ENCODE data around the gene FGF14. TPM values are rescaled to one million over a fixed set of nuclear protein-coding genes. Genes with fewer than 3 reads are reported as not detected.

The FGF14 gene
- total and polyA plus RNA-seq, 2 donors (not counting 3 experiments of a cell fraction or from before 2014, with no cell fraction given): not detected

DNA sequence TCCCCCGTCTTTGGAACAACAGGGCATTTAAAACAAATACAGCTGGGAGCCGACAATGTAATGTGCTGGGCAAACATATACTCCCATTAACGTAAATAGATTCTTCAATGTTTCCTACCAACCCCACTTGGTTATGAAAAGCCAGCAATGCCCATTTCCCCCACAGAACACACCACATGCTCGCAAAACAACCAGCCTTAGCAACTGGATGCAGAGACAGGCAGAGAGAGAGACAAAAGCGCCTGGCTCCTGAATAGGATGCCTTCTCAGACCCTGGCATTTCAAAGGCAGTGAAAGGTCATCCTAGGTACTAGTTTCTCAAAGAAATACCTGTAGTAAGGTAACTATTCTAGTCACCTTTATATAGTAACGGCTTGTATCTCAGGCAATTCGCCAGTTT lies 486.5 kb downstream of the FGF14 start:
- intact Hi-C loops (cut with micrococcal nuclease): loop anchor here (5.0 kb wide), 1 partner anchor 403 kb away; no protein-coding TSS in a partner anchor
- Histone ChIP-seq H3K9me1 (replicated peaks; ENCODE audit: control insufficient read depth, extremely low read depth, insufficient read depth, low read length) (no peaks in the 10 kb centered on the region), H3K36me3 (ENCODE audit: control insufficient read depth in 2 of 2, extremely low read depth in 1 of 2, insufficient read depth in 2 of 2, low read length in 2 of 2) (no peaks in the 10 kb centered on the region), H3K79me2 (ENCODE audit: control insufficient read depth, insufficient read depth, low read length) (no peaks in the 10 kb centered on the region), H3K27ac (ENCODE audit: insufficient read depth, low read depth, low read length) (no peak overlapping the region), H3K4me3 (replicated peaks in 1 of 3; ENCODE audit: insufficient read depth in 1 of 3, low read depth in 1 of 3, low read length in 3 of 3) (no peak overlapping the region), H3K4me2 (ENCODE audit: insufficient read depth, low read length) (no peak overlapping the region), H3K27me3 (ENCODE audit: control insufficient read depth in 2 of 2, insufficient read depth in 2 of 2, low read length in 2 of 2) (peaks cover 33 to 60% of the 10 kb centered on the region in 2 experiments), H3K9ac (replicated peaks; ENCODE audit: extremely low read depth, insufficient read depth, low read length) (no peak overlapping the region), H4K20me1 (replicated peaks; ENCODE audit: control insufficient read depth, extremely low read depth, insufficient read depth, low read length) (no peaks in the 10 kb centered on the region), H3K4me1 (ENCODE audit: control insufficient read depth, extremely low read depth, insufficient read depth, low read length) (no peaks in the 10 kb centered on the region), H2AFZ (ENCODE audit: low read depth, low read length) (no peak overlapping the region), H3K9me3 (replicated peaks; ENCODE audit: control insufficient read depth, insufficient read depth, low read length) (no peaks in the 10 kb centered on the region)
- TF ChIP-seq POLR2AphosphoS5 (IDR thresholded peaks at IDR 0.05; ENCODE audit: insufficient read depth, low read depth, low read length) (no peak), MYC (IDR thresholded peaks at IDR 0.05; ENCODE audit: low read depth, low read length) (no peak), JUN (IDR thresholded peaks at IDR 0.05; ENCODE audit: borderline replicate concordance, insufficient read depth, insufficient read length, low read depth) (no peak), POLR2A (IDR thresholded peaks at IDR 0.05; ENCODE audit: low read depth, low read length) (no peak), FOS (IDR thresholded peaks at IDR 0.05; ENCODE audit: borderline replicate concordance, insufficient read depth, low read length) (no peak), EZH2 (IDR thresholded peaks at IDR 0.05; ENCODE audit: borderline replicate concordance, low read depth, low read length, severe bottlenecking) (no peak), GATA2 (IDR thresholded peaks at IDR 0.05; ENCODE audit: insufficient read depth, insufficient read length, low read depth, low read length) (no peak)
- TF ChIP-seq, protein P1, sequence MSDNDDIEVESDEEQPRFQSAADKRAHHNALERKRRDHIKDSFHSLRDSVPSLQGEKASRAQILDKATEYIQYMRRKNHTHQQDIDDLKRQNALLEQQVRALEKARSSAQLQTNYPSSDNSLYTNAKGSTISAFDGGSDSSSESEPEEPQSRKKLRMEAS (IDR thresholded peaks at IDR 0.05; ENCODE audit: insufficient read depth, insufficient read length): no peak
- TF ChIP-seq, protein P2, sequence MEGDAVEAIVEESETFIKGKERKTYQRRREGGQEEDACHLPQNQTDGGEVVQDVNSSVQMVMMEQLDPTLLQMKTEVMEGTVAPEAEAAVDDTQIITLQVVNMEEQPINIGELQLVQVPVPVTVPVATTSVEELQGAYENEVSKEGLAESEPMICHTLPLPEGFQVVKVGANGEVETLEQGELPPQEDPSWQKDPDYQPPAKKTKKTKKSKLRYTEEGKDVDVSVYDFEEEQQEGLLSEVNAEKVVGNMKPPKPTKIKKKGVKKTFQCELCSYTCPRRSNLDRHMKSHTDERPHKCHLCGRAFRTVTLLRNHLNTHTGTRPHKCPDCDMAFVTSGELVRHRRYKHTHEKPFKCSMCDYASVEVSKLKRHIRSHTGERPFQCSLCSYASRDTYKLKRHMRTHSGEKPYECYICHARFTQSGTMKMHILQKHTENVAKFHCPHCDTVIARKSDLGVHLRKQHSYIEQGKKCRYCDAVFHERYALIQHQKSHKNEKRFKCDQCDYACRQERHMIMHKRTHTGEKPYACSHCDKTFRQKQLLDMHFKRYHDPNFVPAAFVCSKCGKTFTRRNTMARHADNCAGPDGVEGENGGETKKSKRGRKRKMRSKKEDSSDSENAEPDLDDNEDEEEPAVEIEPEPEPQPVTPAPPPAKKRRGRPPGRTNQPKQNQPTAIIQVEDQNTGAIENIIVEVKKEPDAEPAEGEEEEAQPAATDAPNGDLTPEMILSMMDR (IDR thresholded peaks at IDR 0.05; ENCODE audit: extremely low read depth in 1 of 2, insufficient read depth in 1 of 2, low read depth in 1 of 2, low read length in 2 of 2): no peak
- dilution Hi-C loops (cut with MboI; ENCODE audit: extremely low pct_ligation_motif_present, low sequenced_read_pairs): no loop called here
- ChIA-PET CTCF (interaction anchor here (1.4 kb wide), 1 partner anchor 770 kb away, joined by 6 read pairs; no protein-coding TSS in a partner anchor), POLR2A (no interaction called here)
- no TSS peak for BruUV-seq (replicated peaks)
- DNase-seq (ENCODE audit: low read depth, low spot score) (no peak), FAIRE-seq (no peak)
